Testis (tissue), 3 donors: ENCODE results near the gene MAP2K2. TPM values are rescaled to one million over a fixed set of nuclear protein-coding genes. Genes with fewer than 3 reads are reported as not detected.

Experiments
- DNase-seq: peaks from one replicate; pipeline ENCODE4 v3.0.0-alpha.2; 2019
- H3K27ac ChIP-seq, 2 donors: fragments of 200-600 bp; sonication (generic); one replicate each; pipeline ENCODE4 v1.5.1; 2019
- H3K27me3 ChIP-seq: fragments of 200-600 bp; sonication (generic); one replicate; pipeline ENCODE4 v1.5.1; 2019
- H3K36me3 ChIP-seq: fragments of 200-600 bp; sonication (generic); one replicate; pipeline ENCODE4 v1.5.1; 2017; ENCODE audit warnings: low read depth; ENCODE audit errors: missing control alignments
- H3K4me1 ChIP-seq: fragments of 200-600 bp; sonication (generic); one replicate; pipeline ENCODE4 v1.5.1; 2019
- H3K4me3 ChIP-seq, 2 donors: fragments of 200-600 bp; sonication (generic); one replicate each; pipeline ENCODE4 v1.5.1; 2017 to 2019
- H3K9me3 ChIP-seq: fragments of 200-600 bp; sonication (generic); one replicate; pipeline ENCODE4 v1.5.1; 2017
- CTCF ChIP-seq, 3 experiments: fragments of 450-650 bp in 2 of 3; fragments of 200-600 bp in 1 of 3; sonication (generic) in 1 of 3; IDR thresholded peaks; one replicate each; pipeline ENCODE4 v1.5.1; 2016 to 2019; ENCODE audit warnings: antibody characterized with exemption in 3 of 3, mild to moderate bottlenecking in 2 of 3, moderate library complexity in 1 of 3
- POLR2A ChIP-seq: fragments of 450-650 bp; IDR thresholded peaks from one replicate; pipeline ENCODE4 v1.6.1; 2017; ENCODE audit warnings: antibody characterized with exemption, mild to moderate bottlenecking, moderate library complexity
- WGBS, 2 donors: methylation state at CpG; one replicate each; pipeline ENCODE4 v1.1.5; 2018; 5-methylcytosine and 5-hydroxymethylcytosine counted together
- intact Hi-C: fragments of 100-400 bp; cut with DNase I; formaldehyde crosslinking; loops from one replicate; pipeline ENCODE4 v1.15.1; 2023; ENCODE audit warnings: low total_unique reads
- polyA plus RNA-seq: library from polyadenylated mRNA; stranded (reverse); fragments of 350-450 nt; fragmentation: Illumina TruSeq; extraction: RNeasy Lipid Tissue Mini Kit (QIAGEN cat#74804); gene quantifications from one replicate; pipeline ENCODE4 v1.2.3, GENCODE V29; 2014; ENCODE audit warnings: low read depth, low replicate concordance; ENCODE audit not compliant: insufficient read depth
- total RNA-seq, 2 donors: library from RNA; depleted of rRNA; stranded (reverse); fragments of >200 nt; gene quantifications; one replicate each; pipeline ENCODE4 v1.2.3, GENCODE V29; 2016

The MAP2K2 gene
- total and polyA plus RNA-seq, 3 donors from 2014 or later, result 181 to 241 (median 225) TPM

- H3K27me3 ChIP-seq, result no peaks in the 10 kb centered on the region
- H3K4me1 ChIP-seq, result peaks cover 5% of the 10 kb centered on the region
- no peak overlapping the region for H3K4me3 ChIP-seq
- peak; percentile 28 for DNase-seq
- intact Hi-C loops, result no loop called here
- no peaks in the 10 kb centered on the region for H3K9me3 ChIP-seq
- H3K36me3 ChIP-seq, result no peaks in the 10 kb centered on the region
- no peak overlapping the region for H3K27ac ChIP-seq
- WGBS, 2 donors, result 74 to 85% methylated on average over 19 to 27 of the region's 27 CpGs
- TF ChIP-seq POLR2A, result no peak
- no peak for TF ChIP-seq CTCF (IDR thresholded peaks at IDR 0.05)
These were observed 8.7 kb downstream of the MAP2K2 start for GRCh38 chr19:4115050-4115817.

GRCh38 chr19:4114181-4114580, 9.7 kb downstream of the MAP2K2 start:
- WGBS, 2 donors, result 84 to 87% methylated on average over 19 of the region's 19 CpGs
- no peak for TF ChIP-seq POLR2A
- no peak for TF ChIP-seq CTCF (IDR thresholded peaks at IDR 0.05)
- no peaks in the 10 kb centered on the region for H3K27me3 ChIP-seq
- H3K36me3 ChIP-seq, result no peaks in the 10 kb centered on the region
- intact Hi-C loops, result no loop called here
- peaks cover 5% of the 10 kb centered on the region for H3K4me1 ChIP-seq
- no peak overlapping the region for H3K4me3 ChIP-seq
- H3K9me3 ChIP-seq, result no peaks in the 10 kb centered on the region
- H3K27ac ChIP-seq, result no peak overlapping the region
- no peak for DNase-seq

GRCh38 chr19:4113398-4114088, 10.4 kb downstream of the MAP2K2 start:
- intact Hi-C loops, result no loop called here
- no peak overlapping the region for H3K27ac ChIP-seq

GRCh38 chr19:4112367-4112766, 11.6 kb downstream of the MAP2K2 start:
- H3K4me3 ChIP-seq, result no peak overlapping the region
- no peaks in the 10 kb centered on the region for H3K36me3 ChIP-seq

More at GRCh38 chr19:4113398-4114088, 10.4 kb downstream of the MAP2K2 start:
- TF ChIP-seq CTCF (IDR thresholded peaks at IDR 0.05) (no peak), POLR2A (no peak)
- no peaks in the 10 kb centered on the region for H3K27me3 ChIP-seq
- no peaks in the 10 kb centered on the region for H3K36me3 ChIP-seq
- 80 to 84% methylated on average over 21 to 22 of the region's 22 CpGs for WGBS, 2 donors
- peaks cover 5% of the 10 kb centered on the region for H3K4me1 ChIP-seq
- H3K9me3 ChIP-seq, result no peaks in the 10 kb centered on the region
- no peak overlapping the region for H3K4me3 ChIP-seq
- DNase-seq, result no peak

More at GRCh38 chr19:4112367-4112766, 11.6 kb downstream of the MAP2K2 start:
- Histone ChIP-seq H3K9me3 (no peaks in the 10 kb centered on the region), H3K4me1 (peaks cover 5% of the 10 kb centered on the region), H3K27ac (no peak overlapping the region), H3K27me3 (no peaks in the 10 kb centered on the region)
- intact Hi-C loops, result no loop called here
- TF ChIP-seq CTCF (IDR thresholded peaks at IDR 0.05) (no peak), POLR2A (no peak)
- WGBS, 2 donors, result 69 to 92% methylated on average over 5 to 15 of the region's 17 CpGs
- peak; percentile 72 for DNase-seq
